H9 (cell line): ENCODE measurements around the gene LYZL6. TPM values are rescaled to one million over a fixed set of nuclear protein-coding genes. Genes with fewer than 3 reads are reported as not detected.
A peak's percentile ranks its signal among the peaks of the same experiment; 100 is the strongest.

Source experiments
- DNase-seq: peaks from one replicate; pipeline ENCODE4 v3.0.0-alpha.2; 2017
- H2AFZ ChIP-seq: one replicate; pipeline ENCODE4 v1.6.1; 2013; ENCODE audit warnings: mild to moderate bottlenecking, low read length, control low read depth, moderate library complexity
- H2AK5ac ChIP-seq: 2 replicates; pipeline ENCODE4 v1.6.1; 2013; ENCODE audit warnings: low read length, control low read depth, mixed read lengths; ENCODE audit not compliant: insufficient read length
- H2BK120ac ChIP-seq: one replicate; pipeline ENCODE4 v1.6.1; 2013; ENCODE audit warnings: low read depth, mild to moderate bottlenecking, low read length, control low read depth, inconsistent platforms; ENCODE audit not compliant: poor library complexity, severe bottlenecking
- H2BK12ac ChIP-seq: 2 replicates; pipeline ENCODE4 v1.6.1; 2013; ENCODE audit warnings: low read length, control low read depth, mixed read lengths, low read depth; ENCODE audit not compliant: insufficient read length
- H2BK15ac ChIP-seq: 2 replicates; pipeline ENCODE4 v1.6.1; 2013; ENCODE audit warnings: low read depth, low read length, control low read depth
- H2BK20ac ChIP-seq: one replicate; pipeline ENCODE4 v1.6.1; 2013; ENCODE audit warnings: low read depth, mild to moderate bottlenecking, low read length, control low read depth, inconsistent platforms; ENCODE audit not compliant: poor library complexity, severe bottlenecking
- H2BK5ac ChIP-seq: 2 replicates; pipeline ENCODE4 v1.6.1; 2013; ENCODE audit warnings: low read length, control low read depth, mixed read lengths; ENCODE audit not compliant: insufficient read length
- H3K14ac ChIP-seq: 2 replicates; pipeline ENCODE4 v1.6.1; 2013; ENCODE audit warnings: low read length, control low read depth; ENCODE audit not compliant: insufficient read depth
- H3K18ac ChIP-seq: 2 replicates; pipeline ENCODE4 v1.6.1; 2013; ENCODE audit warnings: low read depth, mild to moderate bottlenecking, mixed read lengths, low read length, control low read depth; ENCODE audit not compliant: insufficient read length
- H3K23ac ChIP-seq: 2 replicates; pipeline ENCODE4 v1.6.1; 2013; ENCODE audit warnings: low read length, control low read depth, mixed read lengths, low read depth; ENCODE audit not compliant: insufficient read length
- H3K23me2 ChIP-seq: 2 replicates; pipeline ENCODE4 v1.6.1; 2013; ENCODE audit warnings: low read depth, mild to moderate bottlenecking, mixed read lengths, low read length, control low read depth; ENCODE audit not compliant: insufficient read length, poor library complexity, severe bottlenecking
- H3K27ac ChIP-seq: 2 replicates; pipeline ENCODE4 v1.5.1; 2013; ENCODE audit warnings: low read length, control low read depth, mixed read lengths, low read depth; ENCODE audit not compliant: insufficient read length
- H3K27me3 ChIP-seq: 2 replicates; pipeline ENCODE4 v1.6.1; 2013; ENCODE audit warnings: low read length, control low read depth, inconsistent platforms; ENCODE audit not compliant: insufficient read depth
- H3K4ac ChIP-seq: 2 replicates; pipeline ENCODE4 v1.6.1; 2013; ENCODE audit warnings: low read depth, mild to moderate bottlenecking, control low read depth, inconsistent platforms, low read length, moderate library complexity
- H3K4me1 ChIP-seq: 2 replicates; pipeline ENCODE4 v1.6.1; 2013; ENCODE audit warnings: low read length, control low read depth, inconsistent platforms; ENCODE audit not compliant: insufficient read depth
- H3K4me2 ChIP-seq: 2 replicates; pipeline ENCODE4 v1.6.1; 2013; ENCODE audit warnings: low read length, control low read depth, mixed read lengths; ENCODE audit not compliant: insufficient read length, insufficient read depth
- H3K56ac ChIP-seq: 2 replicates; pipeline ENCODE4 v1.6.1; 2013; ENCODE audit warnings: low read depth, mild to moderate bottlenecking, mixed read lengths, low read length, control low read depth; ENCODE audit not compliant: insufficient read length
- H3K79me1 ChIP-seq: 2 replicates; pipeline ENCODE4 v1.6.1; 2013; ENCODE audit warnings: low read depth, mild to moderate bottlenecking, moderate library complexity, low read length, control low read depth, inconsistent platforms; ENCODE audit not compliant: insufficient read depth, poor library complexity, severe bottlenecking
- H3K79me2 ChIP-seq: 2 replicates; pipeline ENCODE4 v1.6.1; 2013; ENCODE audit warnings: low read length, control low read depth, inconsistent platforms; ENCODE audit not compliant: insufficient read depth
- H3K9ac ChIP-seq: 2 replicates; pipeline ENCODE4 v1.6.1; 2013; ENCODE audit warnings: low read length, control low read depth, mixed read lengths; ENCODE audit not compliant: insufficient read length; ENCODE audit errors: extremely low read depth
- H3K9me3 ChIP-seq: one replicate; pipeline ENCODE4 v1.6.1; 2013; ENCODE audit warnings: low read depth, low read length, inconsistent platforms; ENCODE audit not compliant: control insufficient read depth
- H3T11ph ChIP-seq: one replicate; pipeline ENCODE4 v1.6.1; 2013; ENCODE audit warnings: mild to moderate bottlenecking, low read length, control low read depth, inconsistent platforms
- H4K20me1 ChIP-seq: one replicate; pipeline ENCODE4 v1.6.1; 2013; ENCODE audit not compliant: control insufficient read depth, insufficient read length, insufficient read depth
- H4K5ac ChIP-seq: 2 replicates; pipeline ENCODE4 v1.6.1; 2013; ENCODE audit warnings: low read depth, mild to moderate bottlenecking, mixed read lengths, low read length, control low read depth; ENCODE audit not compliant: insufficient read length
- H4K8ac ChIP-seq: replicated peaks from 2 replicates; pipeline ENCODE4 v1.6.1; 2013; ENCODE audit warnings: low read length, control low read depth, mixed read lengths, low read depth; ENCODE audit not compliant: insufficient read length
- H4K91ac ChIP-seq: 2 replicates; pipeline ENCODE4 v1.6.1; 2013; ENCODE audit warnings: low read depth, mild to moderate bottlenecking, moderate library complexity, mixed read lengths, low read length, control low read depth; ENCODE audit not compliant: insufficient read length
- H3K27ac Mint-ChIP-seq, 3 experiments: 2 replicates in 2 of 3; 3 replicates in 1 of 3; pipeline ENCODE4 v1.8.0; 2020 to 2021; ENCODE audit warnings: mixed read lengths in 3 of 3, mild to moderate bottlenecking in 1 of 3, moderate library complexity in 1 of 3
- H3K27me3 Mint-ChIP-seq: 2 replicates; pipeline ENCODE4 v1.8.0; 2021; ENCODE audit warnings: low read depth, mild to moderate bottlenecking, moderate library complexity, mixed read lengths
- H3K36me3 Mint-ChIP-seq, 3 experiments: 2 replicates in 2 of 3; 3 replicates in 1 of 3; pipeline ENCODE4 v1.8.0; 2020 to 2021; ENCODE audit warnings: low read depth in 3 of 3, mixed read lengths in 3 of 3; ENCODE audit not compliant: insufficient read depth in 1 of 3
- H3K4me1 Mint-ChIP-seq, 2 experiments: 2 replicates each; pipeline ENCODE4 v1.8.0; 2020; ENCODE audit warnings: mixed read lengths in 2 of 2
- H3K4me3 Mint-ChIP-seq, 2 experiments: 2 replicates in 1 of 2; 3 replicates in 1 of 2; pipeline ENCODE4 v1.8.0; 2020 to 2021; ENCODE audit warnings: mild to moderate bottlenecking in 2 of 2, mixed read lengths in 2 of 2, moderate library complexity in 1 of 2
- H3K9me3 Mint-ChIP-seq, 2 experiments: 2 replicates in 1 of 2; 3 replicates in 1 of 2; pipeline ENCODE4 v1.8.0; 2020; ENCODE audit warnings: mild to moderate bottlenecking in 2 of 2, mixed read lengths in 2 of 2, moderate library complexity in 1 of 2
- CTCF ChIP-seq: fragments of 200-600 bp; sonication (generic); conservative IDR thresholded peaks from 3 replicates; pipeline ENCODE4 v1.8.0; 2021; ENCODE audit warnings: antibody characterized with exemption, mild to moderate bottlenecking
- WGBS: extraction: QIAGEN DNeasy Blood & Tissue Kit; methylation state at CpG from one replicate; pipeline ENCODE4 v1.1.7; 2013; ENCODE audit warnings: missing lambda C conversion rate, low lambda C conversion rate, mixed read lengths; ENCODE audit not compliant: insufficient read length; ENCODE audit errors: extremely low coverage; 5-methylcytosine and 5-hydroxymethylcytosine counted together
- total RNA-seq: library from RNA; stranded (reverse); gene quantifications from 2 replicates; pipeline ENCODE4 v1.2.1, GENCODE V29; 2021

Gene LYZL6
- total RNA-seq, 1 experiment from 2014 or later: not detected

GRCh38 chr17:35889818-35890773 is 53.4 kb downstream of the LYZL6 start:
- Histone ChIP-seq H2BK20ac (no peak overlapping the region), H3K27me3 (no peaks in the 10 kb centered on the region), H2BK5ac (no peak overlapping the region), H3K23me2 (no peaks in the 10 kb centered on the region), H3K9ac (no peak overlapping the region), H3K23ac (no peak overlapping the region), H3K27ac (no peak overlapping the region), H4K91ac (no peak overlapping the region), H2BK15ac (no peak overlapping the region), H4K5ac (no peak overlapping the region), H2BK12ac (no peak overlapping the region), H3K56ac (no peak overlapping the region), H3K9me3 (no peaks in the 10 kb centered on the region), H4K8ac (no peak overlapping the region), H3T11ph (no peak overlapping the region), H3K14ac (no peak overlapping the region), H3K4ac (no peak overlapping the region), H4K20me1 (no peaks in the 10 kb centered on the region), H3K18ac (no peak overlapping the region), H2BK120ac (no peak overlapping the region), H2AK5ac (no peak overlapping the region), H2AFZ (no peak overlapping the region), H3K79me1 (no peaks in the 10 kb centered on the region), H3K4me1 (peaks cover 2% of the 10 kb centered on the region; the same call in 1 of the 2 replicates), H3K4me2 (no peak overlapping the region), H3K79me2 (no peaks in the 10 kb centered on the region)
- Mint-ChIP-seq H3K4me1 (peaks cover 15 to 20% of the 10 kb centered on the region in 2 experiments), H3K9me3 (no peaks in the 10 kb centered on the region), H3K36me3 (no peaks in the 10 kb centered on the region), H3K4me3 (no peak overlapping the region), H3K27me3 (no peaks in the 10 kb centered on the region), H3K27ac (peak overlapping the region in 2 of 3 experiments; percentile 44 to 52; a peak in 2 of 7 replicates)
- no peak for TF ChIP-seq CTCF
- WGBS: no CpG with 5 or more reads among the region's 2 CpGs
- DNase-seq: no peak
